ENCODE results near the gene TRUB1.

DNA sequence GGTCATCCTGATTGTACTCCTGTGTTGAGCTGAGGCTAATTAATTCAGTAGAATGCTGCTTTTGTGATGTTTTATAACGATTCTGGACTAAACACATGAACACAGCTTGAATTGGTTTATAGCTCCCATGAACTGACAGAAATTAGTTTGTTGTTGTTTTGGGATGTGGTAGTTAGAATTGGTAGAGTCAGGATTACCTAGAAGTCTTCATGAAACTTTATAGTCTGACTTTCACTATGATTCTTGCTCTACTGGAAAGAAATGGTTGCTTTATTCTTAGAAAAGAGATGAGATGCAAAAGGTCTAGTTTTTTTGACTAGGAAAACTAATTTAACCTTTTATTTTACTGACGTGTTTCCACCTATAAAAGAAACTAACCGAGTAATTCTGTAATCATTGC lies 23.4 kb upstream of the TRUB1 start:
- TF ChIP-seq, protein P1, sequence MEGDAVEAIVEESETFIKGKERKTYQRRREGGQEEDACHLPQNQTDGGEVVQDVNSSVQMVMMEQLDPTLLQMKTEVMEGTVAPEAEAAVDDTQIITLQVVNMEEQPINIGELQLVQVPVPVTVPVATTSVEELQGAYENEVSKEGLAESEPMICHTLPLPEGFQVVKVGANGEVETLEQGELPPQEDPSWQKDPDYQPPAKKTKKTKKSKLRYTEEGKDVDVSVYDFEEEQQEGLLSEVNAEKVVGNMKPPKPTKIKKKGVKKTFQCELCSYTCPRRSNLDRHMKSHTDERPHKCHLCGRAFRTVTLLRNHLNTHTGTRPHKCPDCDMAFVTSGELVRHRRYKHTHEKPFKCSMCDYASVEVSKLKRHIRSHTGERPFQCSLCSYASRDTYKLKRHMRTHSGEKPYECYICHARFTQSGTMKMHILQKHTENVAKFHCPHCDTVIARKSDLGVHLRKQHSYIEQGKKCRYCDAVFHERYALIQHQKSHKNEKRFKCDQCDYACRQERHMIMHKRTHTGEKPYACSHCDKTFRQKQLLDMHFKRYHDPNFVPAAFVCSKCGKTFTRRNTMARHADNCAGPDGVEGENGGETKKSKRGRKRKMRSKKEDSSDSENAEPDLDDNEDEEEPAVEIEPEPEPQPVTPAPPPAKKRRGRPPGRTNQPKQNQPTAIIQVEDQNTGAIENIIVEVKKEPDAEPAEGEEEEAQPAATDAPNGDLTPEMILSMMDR (IDR thresholded peaks at IDR 0.05; ENCODE audit: borderline replicate concordance, extremely low read depth, low read length, poor library complexity, severe bottlenecking) = no peak
- no peak for TF ChIP-seq EZH2 (IDR thresholded peaks at IDR 0.05; ENCODE audit: borderline replicate concordance, low read depth, low read length, severe bottlenecking)

All from DND-41 (cell line).